Astrocyte (in vitro differentiated cells and primary cell): ENCODE measurements around the gene TMEM223. TPM values are rescaled to one million over a fixed set of nuclear protein-coding genes. Genes with fewer than 3 reads are reported as not detected.
A peak's percentile ranks its signal among the peaks of the same experiment; 100 is the strongest.

ENCODE experiments used
- DNase-seq: peaks from one replicate; pipeline ENCODE4 v3.0.0-alpha.2; 2010; ENCODE audit warnings: low read depth
- FAIRE-seq: peaks from 2 replicates; lab custom pipeline; 2011; peaks lifted over from hg19 to GRCh38; lab: Jason Lieb, UNC
- H2AFZ ChIP-seq: 2 replicates; pipeline ENCODE4 v1.6.0; 2012; ENCODE audit warnings: low read depth, low read length, inconsistent platforms
- H3K27ac ChIP-seq: 2 replicates; pipeline ENCODE4 v1.5.1; 2011; ENCODE audit warnings: low read depth, low read length, inconsistent platforms
- H3K27me3 ChIP-seq: 2 replicates; pipeline ENCODE4 v1.6.0; 2011; ENCODE audit warnings: low read length, inconsistent platforms; ENCODE audit not compliant: insufficient read depth
- H3K36me3 ChIP-seq: 2 replicates; pipeline ENCODE4 v1.5.1; 2011; ENCODE audit warnings: low read length, inconsistent platforms; ENCODE audit not compliant: insufficient read depth
- H3K4me1 ChIP-seq: 2 replicates; pipeline ENCODE4 v1.5.1; 2011; ENCODE audit warnings: low read length, inconsistent platforms; ENCODE audit not compliant: insufficient read depth
- H3K4me2 ChIP-seq: 2 replicates; pipeline ENCODE4 v1.6.0; 2012; ENCODE audit warnings: low read length, inconsistent platforms
- H3K4me3 ChIP-seq: 2 replicates; pipeline ENCODE4 v1.5.1; 2011; ENCODE audit warnings: low read depth, mild to moderate bottlenecking, low read length, inconsistent platforms; ENCODE audit not compliant: insufficient read depth
- H3K79me2 ChIP-seq: 2 replicates; pipeline ENCODE4 v1.6.0; 2012; ENCODE audit warnings: mild to moderate bottlenecking, low read length, inconsistent platforms; ENCODE audit not compliant: insufficient read depth
- H3K9ac ChIP-seq: 2 replicates; pipeline ENCODE4 v1.6.0; 2012; ENCODE audit warnings: mild to moderate bottlenecking, low read length, inconsistent platforms
- H3K9me3 ChIP-seq: 2 replicates; pipeline ENCODE4 v1.5.1; 2012; ENCODE audit warnings: low read depth, mild to moderate bottlenecking, low read length, inconsistent platforms; ENCODE audit not compliant: insufficient read depth
- H4K20me1 ChIP-seq: 2 replicates; pipeline ENCODE4 v1.6.0; 2012; ENCODE audit warnings: low read length, inconsistent platforms; ENCODE audit not compliant: insufficient read depth
- H3K27ac Mint-ChIP-seq: one replicate; pipeline ENCODE4 v1.8.0; 2021; ENCODE audit warnings: mild to moderate bottlenecking, mixed read lengths; ENCODE audit not compliant: unreplicated experiment
- H3K27me3 Mint-ChIP-seq: one replicate; pipeline ENCODE4 v1.8.0; 2021; ENCODE audit warnings: low read depth, mixed read lengths; ENCODE audit not compliant: unreplicated experiment
- H3K36me3 Mint-ChIP-seq: one replicate; pipeline ENCODE4 v1.8.0; 2021; ENCODE audit warnings: low read depth, mixed read lengths; ENCODE audit not compliant: unreplicated experiment
- H3K4me1 Mint-ChIP-seq: one replicate; pipeline ENCODE4 v1.8.0; 2021; ENCODE audit warnings: low read depth, mixed read lengths; ENCODE audit not compliant: unreplicated experiment
- H3K4me3 Mint-ChIP-seq: one replicate; pipeline ENCODE4 v1.8.0; 2021; ENCODE audit warnings: mild to moderate bottlenecking, moderate library complexity, mixed read lengths; ENCODE audit not compliant: unreplicated experiment
- H3K9me3 Mint-ChIP-seq: one replicate; pipeline ENCODE4 v1.8.0; 2021; ENCODE audit warnings: mild to moderate bottlenecking, mixed read lengths; ENCODE audit not compliant: unreplicated experiment
- CTCF ChIP-seq: IDR thresholded peaks from 2 replicates; pipeline ENCODE4 v1.5.1; 2011; ENCODE audit warnings: low read depth, mild to moderate bottlenecking, inconsistent platforms, low read length, moderate library complexity; ENCODE audit not compliant: insufficient read depth
- EZH2 ChIP-seq: IDR thresholded peaks from 2 replicates; pipeline ENCODE4 v1.6.1; 2012; ENCODE audit warnings: mild to moderate bottlenecking, low read length, inconsistent platforms; ENCODE audit not compliant: insufficient read depth
- total RNA-seq: library from RNA; stranded (reverse); gene quantifications from 2 replicates; pipeline ENCODE4 v1.2.1, GENCODE V29; 2021

The TMEM223 gene
- total RNA-seq, 1 donor from 2014 or later: 7.8 TPM

- Mint-ChIP-seq H3K4me3 (peak overlapping the region; percentile 93), H3K27me3 (no peaks in the 10 kb centered on the region), H3K9me3 (no peaks in the 10 kb centered on the region), H3K27ac (no peak overlapping the region), H3K4me1 (peaks cover 19% of the 10 kb centered on the region), H3K36me3 (peaks cover 8% of the 10 kb centered on the region)
- DNase-seq (no peak), FAIRE-seq (no peak)
- H3K9ac ChIP-seq: no peak overlapping the region
- H3K4me3 ChIP-seq: no peak overlapping the region
- H3K4me2 ChIP-seq: peak overlapping the region; percentile 87
- TF ChIP-seq CTCF (no peak), EZH2 (no peak)
- H4K20me1 ChIP-seq: peaks cover 45% of the 10 kb centered on the region
- H3K9me3 ChIP-seq: no peaks in the 10 kb centered on the region
- H3K36me3 ChIP-seq: peaks cover 15% of the 10 kb centered on the region
- H3K27ac ChIP-seq: peak overlapping the region; percentile 16
- no peaks in the 10 kb centered on the region for H3K27me3 ChIP-seq
- peaks cover 50% of the 10 kb centered on the region for H3K79me2 ChIP-seq
- H2AFZ ChIP-seq: no peak overlapping the region
- peaks cover 29% of the 10 kb centered on the region for H3K4me1 ChIP-seq
Observed at GRCh38 chr11:62788991-62789390, 2.8 kb downstream of the TMEM223 start.

GRCh38 chr11:62787005-62787759, 4.6 kb downstream of the TMEM223 start, which contains the start of gene TMEM179B:
TSS of gene TMEM179B (plus strand) at chr11:62787402. CDS start at chr11:62787432, 30 bp downstream.
- peaks cover 27% of the 10 kb centered on the region for H3K4me1 ChIP-seq
- peaks cover 5% of the 10 kb centered on the region for H3K36me3 ChIP-seq
- H3K9me3 ChIP-seq: no peaks in the 10 kb centered on the region
- peaks cover 50% of the 10 kb centered on the region for H3K79me2 ChIP-seq
- H3K27me3 Mint-ChIP-seq: no peaks in the 10 kb centered on the region
- peak within 1 kb of the TSS; percentile 87 for H3K4me2 ChIP-seq
- H2AFZ ChIP-seq: peak within 1 kb of the TSS; percentile 76
- H3K4me3 Mint-ChIP-seq: peak within 1 kb of the TSS; percentile 93
- H3K9ac ChIP-seq: peak within 1 kb of the TSS; percentile 94
- FAIRE-seq: no peak
- peaks cover 39% of the 10 kb centered on the region for H4K20me1 ChIP-seq
- H3K36me3 Mint-ChIP-seq: peaks cover 9% of the 10 kb centered on the region
- DNase-seq: peak; percentile 95
- TF ChIP-seq EZH2 (no peak), CTCF (peak; percentile 43)
- peak within 1 kb of the TSS; percentile 90 for H3K27ac ChIP-seq
- peak within 1 kb of the TSS; percentile 84 for H3K27ac Mint-ChIP-seq
- peaks cover 14% of the 10 kb centered on the region for H3K4me1 Mint-ChIP-seq
- H3K27me3 ChIP-seq: no peaks in the 10 kb centered on the region
- H3K9me3 Mint-ChIP-seq: no peaks in the 10 kb centered on the region
- H3K4me3 ChIP-seq: peak within 1 kb of the TSS; percentile 95
